DND-41 (cell line): ENCODE data around the gene MYH9.
A peak's percentile ranks its signal among the peaks of the same experiment; 100 is the strongest.

Source experiments
- ATAC-seq: fragments of 200-7000 bp; cut with Tn5 transposase; 3 replicates; pipeline ENCODE4 v1.9.1; 2021; ENCODE audit warnings: low read depth; ENCODE audit not compliant: insufficient read depth
- DNase-seq: peaks from one replicate; pipeline ENCODE4 v3.0.0-alpha.2; 2020
- H2AFZ ChIP-seq: 2 replicates; pipeline ENCODE4 v1.6.0; 2012; ENCODE audit warnings: low read depth, low read length
- H3K27ac ChIP-seq: 2 replicates; pipeline ENCODE4 v1.5.1; 2012; ENCODE audit warnings: low read length, inconsistent platforms
- H3K27me3 ChIP-seq: fragments of 200-600 bp; sonication (generic); 2 replicates; pipeline ENCODE4 v1.6.0; 2012; ENCODE audit warnings: low read length, mild to moderate bottlenecking, inconsistent platforms; ENCODE audit not compliant: insufficient read depth, poor library complexity
- H3K36me3 ChIP-seq: 2 replicates; pipeline ENCODE4 v1.5.1; 2012; ENCODE audit warnings: low read length, inconsistent platforms; ENCODE audit not compliant: insufficient read depth
- H3K4me1 ChIP-seq: 2 replicates; pipeline ENCODE4 v1.5.1; 2012; ENCODE audit warnings: mild to moderate bottlenecking, low read length; ENCODE audit not compliant: insufficient read depth
- H3K4me2 ChIP-seq: 2 replicates; pipeline ENCODE4 v1.6.0; 2012; ENCODE audit warnings: mild to moderate bottlenecking, moderate library complexity, low read length, inconsistent platforms; ENCODE audit not compliant: insufficient read depth
- H3K4me3 ChIP-seq, 2 experiments: fragments of 200-600 bp in 1 of 2; shearing (Covaris generic) in 1 of 2; 2 replicates each; pipeline ENCODE4 v1.5.1; 2012 to 2016; ENCODE audit warnings: inconsistent platforms in 2 of 2, low read length in 2 of 2, mild to moderate bottlenecking in 2 of 2, low read depth in 1 of 2, moderate library complexity in 1 of 2
- H3K79me2 ChIP-seq: 2 replicates; pipeline ENCODE4 v1.6.0; 2012; ENCODE audit warnings: low read length, inconsistent platforms; ENCODE audit not compliant: insufficient read depth
- H3K9ac ChIP-seq: 2 replicates; pipeline ENCODE4 v1.6.0; 2012; ENCODE audit warnings: low read depth, mild to moderate bottlenecking, inconsistent platforms, low read length, moderate library complexity
- H3K9me3 ChIP-seq: 2 replicates; pipeline ENCODE4 v1.5.1; 2012; ENCODE audit warnings: low read length, moderate library complexity, mild to moderate bottlenecking, inconsistent platforms; ENCODE audit not compliant: insufficient read depth, severe bottlenecking
- H4K20me1 ChIP-seq: 2 replicates; pipeline ENCODE4 v1.6.0; 2012; ENCODE audit warnings: low read length; ENCODE audit not compliant: insufficient read depth
- CTCF ChIP-seq: IDR thresholded peaks from 2 replicates; pipeline ENCODE4 v1.5.1; 2012; ENCODE audit warnings: borderline replicate concordance, low read length, moderate library complexity, mild to moderate bottlenecking; ENCODE audit not compliant: poor library complexity, severe bottlenecking; ENCODE audit errors: extremely low read depth
- EZH2 ChIP-seq: IDR thresholded peaks from 3 replicates; pipeline ENCODE4 v1.6.1; 2012; ENCODE audit warnings: borderline replicate concordance, low read depth, mild to moderate bottlenecking, moderate library complexity, low read length, inconsistent platforms; ENCODE audit not compliant: severe bottlenecking

MYH9 gene

GRCh38 chr22:36369004-36369921 lies 18.5 kb downstream of the MYH9 start:
- Histone ChIP-seq H3K36me3 (peaks cover 41% of the 10 kb centered on the region), H3K4me2 (no peak overlapping the region), H3K4me1 (peaks cover 52% of the 10 kb centered on the region), H3K79me2 (peaks cover 100% of the 10 kb centered on the region), H2AFZ (no peak overlapping the region), H3K27me3 (no peaks in the 10 kb centered on the region), H3K9me3 (no peaks in the 10 kb centered on the region), H4K20me1 (peaks cover 89% of the 10 kb centered on the region), H3K9ac (no peak overlapping the region), H3K4me3 (no peak overlapping the region), H3K27ac (peak overlapping the region; percentile 50)
- ATAC-seq (no peak), DNase-seq (no peak)
- TF ChIP-seq CTCF = no peak
- TF ChIP-seq EZH2 = no peak

GRCh38 chr22:36368359-36368983 lies 19.3 kb downstream of the MYH9 start:
- H3K27ac ChIP-seq = no peak overlapping the region
- ATAC-seq (no peak), DNase-seq (no peak)
- H3K4me3 ChIP-seq = no peak overlapping the region
- H3K4me2 ChIP-seq = no peak overlapping the region
- peaks cover 47% of the 10 kb centered on the region for H3K36me3 ChIP-seq
- peaks cover 48% of the 10 kb centered on the region for H3K4me1 ChIP-seq
- H3K9ac ChIP-seq = no peak overlapping the region
- peaks cover 91% of the 10 kb centered on the region for H4K20me1 ChIP-seq
- no peak overlapping the region for H2AFZ ChIP-seq
- H3K9me3 ChIP-seq = no peaks in the 10 kb centered on the region
- TF ChIP-seq CTCF (peak; percentile 9), EZH2 (no peak)
- no peaks in the 10 kb centered on the region for H3K27me3 ChIP-seq
- H3K79me2 ChIP-seq = peaks cover 100% of the 10 kb centered on the region

- ATAC-seq (no peak), DNase-seq (no peak)
- no peak overlapping the region for H3K27ac ChIP-seq
- H3K36me3 ChIP-seq = peaks cover 52% of the 10 kb centered on the region
- peaks cover 100% of the 10 kb centered on the region for H3K79me2 ChIP-seq
- peaks cover 91% of the 10 kb centered on the region for H4K20me1 ChIP-seq
- H3K4me3 ChIP-seq = no peak overlapping the region
- H3K9me3 ChIP-seq = no peaks in the 10 kb centered on the region
- no peak overlapping the region for H3K4me2 ChIP-seq
- H2AFZ ChIP-seq = no peak overlapping the region
- TF ChIP-seq EZH2 (no peak), CTCF (no peak)
- no peaks in the 10 kb centered on the region for H3K27me3 ChIP-seq
- no peak overlapping the region for H3K9ac ChIP-seq
- H3K4me1 ChIP-seq = peaks cover 38% of the 10 kb centered on the region
Observed at GRCh38 chr22:36367479-36367878, 20.3 kb downstream of the MYH9 start.
